ENCODE measurements around the gene ATP7B. TPM values are rescaled to one million over a fixed set of nuclear protein-coding genes. Genes with fewer than 3 reads are reported as not detected.

ATP7B gene
- 59.4 and 63.2 TPM in 2 replicates for total RNA-seq
- long read RNA-seq, full-length matches to known transcripts, result 2 of 54 reads
- long read RNA-seq, partial matches to known transcripts, result 26 of 54 reads
- long read RNA-seq, other reads (novel, unspliced or antisense), result 26 of 54 reads

GRCh38 chr13:52010890-52011631 lies at the start of gene ATP7B:
TSS of gene ATP7B (minus strand) at chr13:52011450. CDS start at chr13:52011337, 113 bp downstream.
- H3K36me3 Mint-ChIP-seq (ENCODE audit: insufficient read depth), result peaks cover 16% of the 10 kb centered on the region
- peak within 1 kb of the TSS; percentile 100 for H3K4me3 Mint-ChIP-seq (ENCODE audit: low read depth)
- peak; percentile 28 for DNase-seq (ENCODE audit: low spot score, unreplicated experiment)
- peak within 1 kb of the TSS; percentile 99 for H3K27ac Mint-ChIP-seq
- peaks cover 4% of the 10 kb centered on the region for H3K9me3 Mint-ChIP-seq (ENCODE audit: low read depth)
- no peaks in the 10 kb centered on the region for H3K27me3 Mint-ChIP-seq
- H3K4me1 Mint-ChIP-seq (ENCODE audit: low read depth), result peaks cover 44% of the 10 kb centered on the region
- TF ChIP-seq, protein P1, sequence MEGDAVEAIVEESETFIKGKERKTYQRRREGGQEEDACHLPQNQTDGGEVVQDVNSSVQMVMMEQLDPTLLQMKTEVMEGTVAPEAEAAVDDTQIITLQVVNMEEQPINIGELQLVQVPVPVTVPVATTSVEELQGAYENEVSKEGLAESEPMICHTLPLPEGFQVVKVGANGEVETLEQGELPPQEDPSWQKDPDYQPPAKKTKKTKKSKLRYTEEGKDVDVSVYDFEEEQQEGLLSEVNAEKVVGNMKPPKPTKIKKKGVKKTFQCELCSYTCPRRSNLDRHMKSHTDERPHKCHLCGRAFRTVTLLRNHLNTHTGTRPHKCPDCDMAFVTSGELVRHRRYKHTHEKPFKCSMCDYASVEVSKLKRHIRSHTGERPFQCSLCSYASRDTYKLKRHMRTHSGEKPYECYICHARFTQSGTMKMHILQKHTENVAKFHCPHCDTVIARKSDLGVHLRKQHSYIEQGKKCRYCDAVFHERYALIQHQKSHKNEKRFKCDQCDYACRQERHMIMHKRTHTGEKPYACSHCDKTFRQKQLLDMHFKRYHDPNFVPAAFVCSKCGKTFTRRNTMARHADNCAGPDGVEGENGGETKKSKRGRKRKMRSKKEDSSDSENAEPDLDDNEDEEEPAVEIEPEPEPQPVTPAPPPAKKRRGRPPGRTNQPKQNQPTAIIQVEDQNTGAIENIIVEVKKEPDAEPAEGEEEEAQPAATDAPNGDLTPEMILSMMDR (IDR thresholded peaks at IDR 0.05; ENCODE audit: unreplicated experiment), result peak; percentile 47

DNA sequence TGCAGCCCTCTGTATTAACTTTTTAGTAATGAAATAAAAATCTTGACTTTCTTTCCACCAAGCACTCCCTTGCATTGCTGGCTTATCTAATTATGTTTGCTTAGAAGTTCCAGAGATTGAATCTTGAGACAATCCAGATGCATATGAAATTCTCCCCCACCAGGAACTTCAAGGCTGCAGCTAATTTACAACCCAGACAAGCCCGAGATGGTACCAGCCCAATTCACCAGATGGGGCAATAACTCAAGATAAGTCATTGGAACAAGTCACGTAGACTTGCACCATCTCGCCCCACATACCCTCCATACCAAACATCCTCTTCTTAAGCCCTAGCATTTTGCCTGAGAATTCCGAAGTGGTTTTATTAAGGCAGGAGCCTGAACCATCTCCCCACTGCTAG lies 42.2 kb upstream of the ATP7B start:
- H3K4me3 Mint-ChIP-seq (ENCODE audit: low read depth), result no peak overlapping the region
- no peak overlapping the region for H3K27ac Mint-ChIP-seq
- peaks cover 13% of the 10 kb centered on the region for H3K4me1 Mint-ChIP-seq (ENCODE audit: low read depth)
- H3K36me3 Mint-ChIP-seq (ENCODE audit: insufficient read depth), result no peaks in the 10 kb centered on the region
- TF ChIP-seq, protein P1 (IDR thresholded peaks at IDR 0.05; ENCODE audit: unreplicated experiment), result no peak
- no peaks in the 10 kb centered on the region for H3K27me3 Mint-ChIP-seq
- no peak for DNase-seq (ENCODE audit: low spot score, unreplicated experiment)
- H3K9me3 Mint-ChIP-seq (ENCODE audit: low read depth), result peaks cover 3% of the 10 kb centered on the region

- H3K9me3 Mint-ChIP-seq (ENCODE audit: low read depth), result peaks cover 3% of the 10 kb centered on the region
- no peak overlapping the region for H3K4me3 Mint-ChIP-seq (ENCODE audit: low read depth)
- H3K27ac Mint-ChIP-seq, result peak overlapping the region; percentile 61
These were observed 40.1 kb upstream of the ATP7B start for GRCh38 chr13:52051400-52051799.

DNA sequence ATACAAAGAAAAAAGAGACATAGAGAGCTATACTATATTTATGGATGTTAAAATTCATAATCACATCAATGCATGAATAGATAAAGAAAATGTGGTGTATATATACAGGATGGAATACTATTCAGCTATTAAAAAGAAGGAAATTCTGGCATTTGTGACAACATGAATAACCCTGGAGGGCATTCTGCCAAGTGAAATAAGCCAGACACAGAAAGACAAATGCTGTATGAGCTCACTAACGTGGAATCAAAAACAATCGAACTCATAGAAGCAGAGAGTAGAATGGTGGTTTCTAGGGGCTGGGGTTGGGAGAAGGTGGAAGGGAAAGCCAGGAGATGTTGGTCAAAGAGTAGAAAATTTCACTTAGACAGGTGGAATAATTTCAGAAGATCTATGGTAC lies 37.3 kb upstream of the ATP7B start:
- DNase-seq (ENCODE audit: low spot score, unreplicated experiment), result no peak
- Mint-ChIP-seq H3K4me1 (ENCODE audit: low read depth) (peaks cover 17% of the 10 kb centered on the region), H3K36me3 (ENCODE audit: insufficient read depth) (peaks cover 6% of the 10 kb centered on the region), H3K4me3 (ENCODE audit: low read depth) (no peak overlapping the region), H3K9me3 (ENCODE audit: low read depth) (peaks cover 11% of the 10 kb centered on the region), H3K27ac (no peak overlapping the region), H3K27me3 (no peaks in the 10 kb centered on the region)
- TF ChIP-seq, protein P1 (IDR thresholded peaks at IDR 0.05; ENCODE audit: unreplicated experiment), result no peak

More at GRCh38 chr13:52051400-52051799, 40.1 kb upstream of the ATP7B start:
- H3K36me3 Mint-ChIP-seq (ENCODE audit: insufficient read depth), result no peaks in the 10 kb centered on the region
- H3K27me3 Mint-ChIP-seq, result no peaks in the 10 kb centered on the region
- TF ChIP-seq, protein P1 (IDR thresholded peaks at IDR 0.05; ENCODE audit: unreplicated experiment), result no peak
- H3K4me1 Mint-ChIP-seq (ENCODE audit: low read depth), result peaks cover 13% of the 10 kb centered on the region
- DNase-seq (ENCODE audit: low spot score, unreplicated experiment), result no peak

DNA sequence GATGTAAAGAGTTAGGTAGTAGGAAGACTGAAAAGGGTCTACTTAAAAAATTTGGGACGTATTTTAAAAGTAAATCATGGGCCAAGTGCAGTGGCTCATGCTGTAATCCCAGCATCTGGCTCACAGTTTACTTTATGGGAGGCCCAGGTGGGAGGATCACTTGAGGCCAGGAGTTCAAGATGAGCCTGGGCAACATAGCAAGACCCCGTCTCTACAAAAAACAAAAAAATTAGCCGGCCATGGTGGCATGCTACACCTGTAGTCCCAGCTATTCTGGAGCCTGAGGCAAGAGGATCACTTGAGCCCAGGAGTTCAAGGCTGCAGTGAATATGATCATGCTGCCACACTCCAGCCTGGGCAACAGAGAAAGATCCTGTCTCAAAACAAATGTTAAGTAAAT lies 36.2 kb upstream of the ATP7B start:
- no peak for DNase-seq (ENCODE audit: low spot score, unreplicated experiment)
- Mint-ChIP-seq H3K27me3 (no peaks in the 10 kb centered on the region), H3K4me1 (ENCODE audit: low read depth) (peaks cover 17% of the 10 kb centered on the region), H3K9me3 (ENCODE audit: low read depth) (peaks cover 11% of the 10 kb centered on the region), H3K36me3 (ENCODE audit: insufficient read depth) (peaks cover 6% of the 10 kb centered on the region), H3K27ac (no peak overlapping the region), H3K4me3 (ENCODE audit: low read depth) (no peak overlapping the region)
- TF ChIP-seq, protein P1 (IDR thresholded peaks at IDR 0.05; ENCODE audit: unreplicated experiment), result no peak
